Ishikawa (cell line): Measurements from ENCODE around the gene ROR1.

Source experiments
- CEBPB ChIP-seq: IDR thresholded peaks from 2 replicates; pipeline ENCODE4 v1.6.1; 2012
- CREB1 ChIP-seq: IDR thresholded peaks from 2 replicates; pipeline ENCODE4 v1.6.1; 2012; ENCODE audit warnings: low read depth
- EGR1 ChIP-seq: IDR thresholded peaks from 2 replicates; pipeline ENCODE4 v1.6.1; 2012
- EP300 ChIP-seq: IDR thresholded peaks from 2 replicates; pipeline ENCODE4 v1.6.1; 2012; ENCODE audit warnings: borderline replicate concordance
- FOXM1 ChIP-seq: IDR thresholded peaks from 2 replicates; pipeline ENCODE4 v1.6.1; 2012; ENCODE audit warnings: low read depth, borderline replicate concordance
- MAX ChIP-seq: IDR thresholded peaks from 2 replicates; pipeline ENCODE4 v1.6.1; 2012
- NFIC ChIP-seq: IDR thresholded peaks from 2 replicates; pipeline ENCODE4 v1.6.1; 2012
- RAD21 ChIP-seq: IDR thresholded peaks from 2 replicates; pipeline ENCODE4 v1.6.1; 2012; ENCODE audit warnings: low read depth
- REST ChIP-seq: IDR thresholded peaks from 2 replicates; pipeline ENCODE4 v1.6.1; 2012; ENCODE audit warnings: low read depth, mild to moderate bottlenecking
- TAF1 ChIP-seq: IDR thresholded peaks from 2 replicates; pipeline ENCODE4 v1.6.1; 2012; ENCODE audit warnings: low read depth, mild to moderate bottlenecking
- TCF12 ChIP-seq: IDR thresholded peaks from 2 replicates; pipeline ENCODE4 v1.6.1; 2012; ENCODE audit warnings: low read depth
- TEAD4 ChIP-seq: IDR thresholded peaks from 2 replicates; pipeline ENCODE4 v1.6.1; 2012
- USF1 ChIP-seq: IDR thresholded peaks from 2 replicates; pipeline ENCODE4 v1.6.1; 2012
- YY1 ChIP-seq: IDR thresholded peaks from 2 replicates; pipeline ENCODE4 v1.6.1; 2012; ENCODE audit warnings: low read depth
- ZBTB7A ChIP-seq: IDR thresholded peaks from 2 replicates; pipeline ENCODE4 v1.6.1; 2012; ENCODE audit warnings: low read depth

Gene ROR1

GRCh38 chr1:63950023-63950422, 176.2 kb downstream of the ROR1 start:
- TF ChIP-seq FOXM1, result no peak
- peak; percentile 77 for TF ChIP-seq CEBPB

- no peak for TF ChIP-seq CEBPB
- TF ChIP-seq EGR1, result peak; percentile 80
Observed at GRCh38 chr1:63951059-63951946, 177.5 kb downstream of the ROR1 start.

- no peak for TF ChIP-seq YY1
- TF ChIP-seq EGR1, result no peak
- TF ChIP-seq RAD21, result no peak
- TF ChIP-seq EP300, result no peak
- no peak for TF ChIP-seq REST
- TF ChIP-seq CEBPB, result no peak
- TF ChIP-seq USF1, result no peak
- no peak for TF ChIP-seq TCF12
- TF ChIP-seq ZBTB7A, result no peak
- TF ChIP-seq CREB1, result no peak
- TF ChIP-seq TAF1, result no peak
- no peak for TF ChIP-seq TEAD4
- no peak for TF ChIP-seq FOXM1
- no peak for TF ChIP-seq NFIC
- TF ChIP-seq MAX, result no peak
Observed at GRCh38 chr1:63954187-63954586, 180.4 kb downstream of the ROR1 start.

GRCh38 chr1:63955370-63956145, 181.7 kb downstream of the ROR1 start:
- no peak for TF ChIP-seq USF1
- TF ChIP-seq RAD21, result no peak
- TF ChIP-seq EGR1, result no peak
- TF ChIP-seq EP300, result no peak
- no peak for TF ChIP-seq REST
- no peak for TF ChIP-seq MAX
- TF ChIP-seq YY1, result no peak
- TF ChIP-seq TAF1, result no peak
- TF ChIP-seq NFIC, result no peak
- TF ChIP-seq CEBPB, result no peak
- no peak for TF ChIP-seq CREB1
- TF ChIP-seq TCF12, result no peak
- TF ChIP-seq TEAD4, result no peak
- no peak for TF ChIP-seq FOXM1
- TF ChIP-seq ZBTB7A, result no peak

GRCh38 chr1:63958556-63958955, 184.7 kb downstream of the ROR1 start:
- TF ChIP-seq NFIC (no peak), USF1 (no peak), TEAD4 (no peak)

- no peak for TF ChIP-seq EGR1
- no peak for TF ChIP-seq MAX
- TF ChIP-seq NFIC, result no peak
- no peak for TF ChIP-seq TAF1
- TF ChIP-seq TEAD4, result no peak
- no peak for TF ChIP-seq RAD21
- no peak for TF ChIP-seq EP300
- no peak for TF ChIP-seq REST
- TF ChIP-seq TCF12, result no peak
- no peak for TF ChIP-seq CEBPB
- TF ChIP-seq FOXM1, result no peak
Observed at GRCh38 chr1:63960326-63960725, 186.5 kb downstream of the ROR1 start.
